AG04449 (cell line): ENCODE results near the gene FUCA2.

ENCODE experiments used
- CTCF ChIA-PET: fragments of 350-600 bp; formaldehyde crosslinking; extraction: SDS; loops from one replicate; lab custom pipeline; 2021; ENCODE audit warnings: antibody characterized with exemption; lab: Yijun Ruan, JAX
- POLR2A ChIA-PET: fragments of 400-600, 350-600 bp; formaldehyde crosslinking; extraction: SDS; loops from one replicate; lab custom pipeline; 2020; ENCODE audit warnings: antibody characterized with exemption, inconsistent platforms; lab: Yijun Ruan, JAX
- DNase-seq: peaks from one replicate; pipeline ENCODE4 v3.0.0-alpha.2; 2010; ENCODE audit warnings: low read depth, low spot score
- H3K4me3 ChIP-seq: 2 replicates; pipeline ENCODE4 v1.5.1; 2011; ENCODE audit warnings: low read depth, mild to moderate bottlenecking, control low read depth, low read length
- CTCF ChIP-seq: IDR thresholded peaks from one replicate; pipeline ENCODE4 v1.5.1; 2011; ENCODE audit warnings: mild to moderate bottlenecking, moderate library complexity, low read length, control low read depth, inconsistent platforms; ENCODE audit not compliant: insufficient read depth; ENCODE audit errors: missing control alignments

Gene FUCA2

DNA sequence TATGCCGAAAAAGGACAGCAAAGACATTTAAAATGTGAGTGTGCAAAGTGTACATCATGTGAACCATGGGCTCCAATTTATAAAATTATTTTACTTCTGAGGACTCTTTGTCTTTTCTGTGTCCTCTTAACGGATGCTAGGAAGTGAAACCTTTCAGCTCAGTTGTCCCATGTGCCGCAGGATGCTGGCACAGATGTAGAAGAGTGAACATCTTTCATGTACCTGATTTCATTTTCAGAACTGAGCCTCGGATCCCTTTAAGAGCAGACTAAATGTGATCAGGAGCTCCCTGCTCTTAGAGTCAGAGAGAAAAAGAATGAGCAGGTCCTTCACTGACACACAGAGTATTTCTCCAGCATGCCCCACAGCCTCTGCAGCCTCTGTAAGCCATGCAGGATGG lies 27.6 kb upstream of the FUCA2 start:
- TF ChIP-seq CTCF = no peak
- POLR2A ChIA-PET = no interaction called here
- DNase-seq = no peak
- CTCF ChIA-PET = interaction anchor here (1.7 kb wide), 1 partner anchor 26 kb away, joined by 5 read pairs; no protein-coding TSS in a partner anchor
- no peak overlapping the region for H3K4me3 ChIP-seq

DNA sequence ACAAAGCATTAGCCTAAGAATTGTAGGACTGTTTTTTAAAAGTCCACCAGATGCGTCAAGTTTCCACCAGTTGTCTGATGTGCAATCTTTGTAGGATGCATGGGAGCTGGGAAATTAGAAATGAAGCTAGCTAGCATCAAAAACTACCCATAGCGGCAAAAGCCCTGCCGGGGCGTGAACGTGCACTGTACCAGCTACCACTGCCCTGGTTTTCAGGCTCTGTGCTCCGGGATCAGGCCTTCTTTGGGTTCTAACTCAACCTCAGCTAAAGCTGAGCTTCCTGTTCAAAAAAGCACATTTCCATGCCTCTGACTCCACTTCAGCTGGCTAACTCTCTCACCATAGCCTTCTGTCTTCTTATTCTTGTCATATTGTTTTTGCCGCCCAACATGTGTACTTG lies 26.9 kb upstream of the FUCA2 start:
- DNase-seq = no peak
- no peak for TF ChIP-seq CTCF
- CTCF ChIA-PET = interaction anchor here (1.7 kb wide), 1 partner anchor 25 kb away, joined by 5 read pairs; no protein-coding TSS in a partner anchor
- H3K4me3 ChIP-seq = no peak overlapping the region
- POLR2A ChIA-PET = no interaction called here

DNA sequence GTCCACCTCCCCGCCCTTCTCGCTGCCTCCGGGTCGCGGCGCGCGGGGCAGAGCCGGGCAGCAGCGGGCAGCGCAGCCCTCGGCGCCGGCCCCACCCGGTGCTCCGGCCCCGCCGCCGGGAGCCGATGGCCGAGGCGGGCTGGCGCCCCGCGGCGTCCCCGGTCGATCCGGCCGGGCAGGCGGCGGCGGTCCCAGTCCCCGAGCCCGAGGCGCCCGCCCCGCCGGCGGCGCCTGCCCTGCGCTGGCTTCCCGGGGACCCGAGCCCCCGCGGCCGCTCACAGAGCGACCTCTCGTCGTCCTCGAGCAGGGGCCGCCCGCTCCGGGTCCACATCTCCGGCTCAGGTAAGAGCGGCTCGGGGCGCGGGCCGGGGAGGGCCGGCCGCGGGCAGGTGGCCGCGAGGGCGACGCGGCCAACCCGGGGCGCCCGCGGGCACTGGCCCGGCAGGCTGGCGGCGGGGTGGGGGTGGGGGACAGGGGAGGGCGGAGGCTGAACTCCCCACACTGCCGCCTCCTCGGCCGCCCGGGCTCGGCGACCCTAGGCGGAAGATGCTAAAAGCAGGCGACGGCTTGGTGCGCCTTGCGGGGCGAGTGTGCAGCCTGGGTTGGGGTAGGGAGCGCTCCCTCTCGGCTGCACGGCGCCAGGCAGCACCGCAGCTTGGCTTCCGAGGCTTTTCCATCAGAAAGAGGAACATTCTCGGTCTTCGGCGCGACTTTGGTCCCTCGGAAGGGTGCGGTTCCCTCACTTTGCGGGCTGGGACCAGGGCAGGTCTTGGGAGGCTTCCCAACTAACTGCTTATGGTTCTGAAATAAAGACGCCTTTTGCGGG lies 25.6 kb upstream of the FUCA2 start:
- ChIA-PET POLR2A (interaction anchor here (1.0 kb wide), 2 partner anchors 19 to 471 kb away, joined by 4 to 5 read pairs; partner anchors contain the start of gene PLAGL1), CTCF (interaction anchor here (0.7 to 2.0 kb wide), 5 partner anchors 9 to 970 kb away, joined by 3 to 11 read pairs (median 3); partner anchors contain the start of gene FUCA2)
- DNase-seq = no peak

DNA sequence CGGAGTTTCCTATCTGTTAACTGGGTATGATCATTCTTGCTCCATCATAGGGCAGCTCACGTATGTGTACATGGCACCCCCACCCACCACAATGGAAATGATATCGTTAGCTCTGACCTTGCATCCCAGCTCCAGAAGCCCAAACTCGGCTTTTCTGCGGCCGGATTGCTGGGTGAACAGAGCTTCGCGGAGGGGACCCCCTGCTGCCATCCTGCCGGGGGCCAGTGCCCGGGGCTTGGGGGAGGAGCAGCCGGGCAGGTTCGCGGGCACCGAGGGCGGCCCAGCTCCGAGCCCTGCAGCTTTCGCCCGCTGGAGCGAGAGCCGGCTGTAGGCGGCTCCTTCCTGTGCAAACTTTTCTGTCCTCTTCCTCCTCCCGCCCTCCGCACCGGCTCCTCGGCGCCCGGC lies 24.9 kb upstream of the FUCA2 start:
- POLR2A ChIA-PET = interaction anchor here (1.0 kb wide), 2 partner anchors 20 to 472 kb away, joined by 4 to 5 read pairs; partner anchors contain the start of gene PLAGL1
- no peak for TF ChIP-seq CTCF
- H3K4me3 ChIP-seq = peak overlapping the region; percentile 65
- no peak for DNase-seq
- CTCF ChIA-PET = interaction anchor here (0.9 to 2.0 kb wide), 4 partner anchors 9 to 477 kb away, joined by 3 to 11 read pairs (median 4); no protein-coding TSS in a partner anchor

More for the DNA sequence above, 25.6 kb upstream of the FUCA2 start:
- H3K4me3 ChIP-seq = peak overlapping the region; percentile 65
- peak; percentile 68 for TF ChIP-seq CTCF

- no peak for TF ChIP-seq CTCF
- POLR2A ChIA-PET = no interaction called here
- no peak overlapping the region for H3K4me3 ChIP-seq
- DNase-seq = no peak
- CTCF ChIA-PET = interaction anchor here (1.2 to 2.0 kb wide), 4 partner anchors 11 to 22 kb away, joined by 4 to 11 read pairs (median 5); no protein-coding TSS in a partner anchor
Measured at GRCh38 chr6:143535189-143535614, 23.7 kb upstream of the FUCA2 start.

- ChIA-PET CTCF (no interaction called here), POLR2A (no interaction called here)
- H3K4me3 ChIP-seq = no peak overlapping the region
- no peak for TF ChIP-seq CTCF
- DNase-seq = no peak
Measured at GRCh38 chr6:143531720-143532499, 20.4 kb upstream of the FUCA2 start.
